PC-9 (cell line): ENCODE measurements around the gene CTAG1B. TPM values are rescaled to one million over a fixed set of nuclear protein-coding genes. Genes with fewer than 3 reads are reported as not detected.
"Not testable (repeated sequence)": the region's sequence is repeated elsewhere in the genome, so short reads cannot be mapped to it uniquely, and the experiment has no call there.

ENCODE experiments used
- BruUV-seq: library from RNA; stranded (reverse); fragments of 400-500 nt; replicated peaks from 2 replicates; lab custom pipeline; 2021; lab: Mats Ljungman, UMichigan
- CTCF ChIA-PET: fragments of 300-600 bp; sonication (Branson Sonifier 250); formaldehyde crosslinking; loops from one replicate; lab custom pipeline; 2022; ENCODE audit warnings: antibody characterized with exemption; lab: Charles Lee
- POLR2A ChIA-PET: fragments of 300-600 bp; sonication (Branson Sonifier 250); formaldehyde crosslinking; loops from one replicate; lab custom pipeline; 2022; ENCODE audit warnings: antibody characterized with exemption; ENCODE audit not compliant: unreplicated experiment; lab: Charles Lee
- DNase-seq, 2 experiments: peaks; one replicate each; pipeline versions ENCODE4 v3.0.0 to v3.0.0-alpha.2; 2015 to 2022; ENCODE audit warnings: mixed read lengths in 1 of 2
- H2AFZ ChIP-seq: fragments of 200-600 bp; sonication (generic); 2 replicates; pipeline ENCODE4 v1.8.1; 2017; ENCODE audit warnings: antibody characterized with exemption
- H3F3A ChIP-seq: fragments of 200-600 bp; sonication (generic); 2 replicates; pipeline ENCODE4 v1.8.1; 2017; ENCODE audit warnings: antibody characterized with exemption, mild to moderate bottlenecking, low read depth; ENCODE audit not compliant: insufficient read depth
- H3K27ac ChIP-seq: fragments of 200-600 bp; sonication (generic); 2 replicates; pipeline ENCODE4 v1.6.1; 2016; ENCODE audit warnings: mixed run types
- H3K27me3 ChIP-seq: fragments of 200-600 bp; sonication (generic); 2 replicates; pipeline ENCODE4 v1.6.1; 2016; ENCODE audit warnings: low read depth, mixed run types; ENCODE audit not compliant: insufficient read depth
- H3K36me3 ChIP-seq: fragments of 200-600 bp; sonication (generic); 2 replicates; pipeline ENCODE4 v1.6.1; 2016; ENCODE audit warnings: low read depth, mixed run types
- H3K4me1 ChIP-seq: fragments of 200-600 bp; sonication (generic); replicated peaks from 2 replicates; pipeline ENCODE4 v1.6.1; 2016; ENCODE audit warnings: mixed run types; ENCODE audit not compliant: insufficient read depth
- H3K4me2 ChIP-seq: fragments of 200-600 bp; sonication (generic); 2 replicates; pipeline ENCODE4 v1.6.1; 2017; ENCODE audit warnings: mixed run types
- H3K4me3 ChIP-seq: fragments of 200-600 bp; sonication (generic); 2 replicates; pipeline ENCODE4 v1.6.1; 2016; ENCODE audit warnings: mixed run types
- H3K79me2 ChIP-seq: fragments of 200-600 bp; sonication (generic); 2 replicates; pipeline ENCODE4 v1.6.1; 2017; ENCODE audit warnings: low read depth, mixed run types
- H3K9me2 ChIP-seq: fragments of 200-600 bp; sonication (generic); 2 replicates; pipeline ENCODE4 v1.8.1; 2017; ENCODE audit warnings: mild to moderate bottlenecking; ENCODE audit not compliant: insufficient read depth
- H3K9me3 ChIP-seq: fragments of 200-600 bp; sonication (generic); 2 replicates; pipeline ENCODE4 v1.8.1; 2016; ENCODE audit warnings: low read depth; ENCODE audit not compliant: insufficient read depth
- H4K20me1 ChIP-seq: fragments of 200-600 bp; sonication (generic); 2 replicates; pipeline ENCODE4 v1.8.1; 2017; ENCODE audit not compliant: insufficient read depth
- EZH2 ChIP-seq: fragments of 200-600 bp; sonication (generic); IDR thresholded peaks from 2 replicates; pipeline ENCODE4 v1.8.0; 2017; ENCODE audit warnings: antibody characterized with exemption, low read depth
- intact Hi-C: fragments of 100-400 bp; cut with micrococcal nuclease; formaldehyde crosslinking; loops from one replicate; pipeline ENCODE4 v1.10.0; 2022; ENCODE audit not compliant: unreplicated experiment
- total RNA-seq: library from RNA; stranded (reverse); gene quantifications from 2 replicates; pipeline ENCODE4 v1.2.3, GENCODE V29; 2021
- TF ChIP-seq, protein P1 (sequence below): fragments of 200-600 bp; sonication (generic); conservative IDR thresholded peaks from 2 replicates; pipeline ENCODE4 v1.6.1; 2017; ENCODE audit warnings: mixed run types, antibody characterized with exemption, mild to moderate bottlenecking, moderate library complexity

The CTAG1B gene
- total RNA-seq, 1 experiment from 2014 or later = not detected

DNA sequence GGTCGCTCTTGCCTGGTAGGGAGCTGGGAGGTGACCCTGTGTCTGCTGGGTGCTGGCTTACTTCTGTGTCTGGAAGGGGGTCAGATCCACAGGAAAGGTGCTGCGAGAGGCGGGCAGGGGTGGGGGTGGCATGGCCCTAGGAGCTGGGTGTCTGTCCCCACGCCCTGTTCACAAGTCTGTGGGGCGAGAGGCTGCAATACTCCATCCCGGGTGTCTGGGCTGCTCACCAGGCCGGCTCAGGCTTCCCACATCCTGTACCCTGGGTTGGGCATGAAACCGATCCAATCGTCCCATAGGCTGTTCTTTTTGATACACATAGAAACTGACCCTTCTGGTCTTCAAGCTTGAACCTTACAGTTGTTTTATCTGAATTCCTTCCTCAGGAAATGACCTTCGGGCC is 35.3 kb upstream of the CTAG1B start:
- Histone ChIP-seq H3K27ac (no peak overlapping the region), H3K27me3 (peaks cover 38% of the 10 kb centered on the region), H3K36me3 (no peaks in the 10 kb centered on the region), H3F3A (no peaks in the 10 kb centered on the region), H3K9me3 (no peaks in the 10 kb centered on the region), H4K20me1 (no peaks in the 10 kb centered on the region), H3K4me2 (no peak overlapping the region), H3K4me1 (no peaks in the 10 kb centered on the region), H2AFZ (no peak overlapping the region), H3K79me2 (no peaks in the 10 kb centered on the region), H3K4me3 (no peak overlapping the region), H3K9me2 (no peaks in the 10 kb centered on the region)
- CTCF ChIA-PET = no interaction called here
- POLR2A ChIA-PET = no interaction called here
- intact Hi-C loops = no loop called here
- TF ChIP-seq, protein P1, sequence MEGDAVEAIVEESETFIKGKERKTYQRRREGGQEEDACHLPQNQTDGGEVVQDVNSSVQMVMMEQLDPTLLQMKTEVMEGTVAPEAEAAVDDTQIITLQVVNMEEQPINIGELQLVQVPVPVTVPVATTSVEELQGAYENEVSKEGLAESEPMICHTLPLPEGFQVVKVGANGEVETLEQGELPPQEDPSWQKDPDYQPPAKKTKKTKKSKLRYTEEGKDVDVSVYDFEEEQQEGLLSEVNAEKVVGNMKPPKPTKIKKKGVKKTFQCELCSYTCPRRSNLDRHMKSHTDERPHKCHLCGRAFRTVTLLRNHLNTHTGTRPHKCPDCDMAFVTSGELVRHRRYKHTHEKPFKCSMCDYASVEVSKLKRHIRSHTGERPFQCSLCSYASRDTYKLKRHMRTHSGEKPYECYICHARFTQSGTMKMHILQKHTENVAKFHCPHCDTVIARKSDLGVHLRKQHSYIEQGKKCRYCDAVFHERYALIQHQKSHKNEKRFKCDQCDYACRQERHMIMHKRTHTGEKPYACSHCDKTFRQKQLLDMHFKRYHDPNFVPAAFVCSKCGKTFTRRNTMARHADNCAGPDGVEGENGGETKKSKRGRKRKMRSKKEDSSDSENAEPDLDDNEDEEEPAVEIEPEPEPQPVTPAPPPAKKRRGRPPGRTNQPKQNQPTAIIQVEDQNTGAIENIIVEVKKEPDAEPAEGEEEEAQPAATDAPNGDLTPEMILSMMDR = no peak
- no peak for TF ChIP-seq EZH2
- BruUV-seq = no TSS peak
- no peak for DNase-seq

DNA sequence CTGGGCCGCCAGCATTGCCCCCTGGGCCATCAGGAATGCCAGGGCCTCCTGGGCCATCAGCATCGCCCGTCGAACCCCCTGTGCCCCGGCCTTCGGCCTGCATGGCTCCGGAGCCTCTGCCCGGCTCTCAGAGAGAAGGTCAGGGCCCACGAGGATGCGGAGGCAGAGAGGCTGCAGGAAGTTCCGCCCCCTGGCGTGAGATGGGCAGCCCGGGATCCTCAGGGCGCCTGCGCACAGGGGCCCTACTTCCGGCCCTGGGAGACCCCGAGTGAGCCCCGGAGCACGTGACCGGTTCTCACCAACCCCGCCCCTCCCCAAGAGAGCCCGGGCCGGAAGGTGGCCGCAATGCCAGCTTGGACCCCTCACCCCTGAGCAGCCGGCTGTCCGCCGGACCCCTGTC is 34.3 kb upstream of the CTAG1B start, which contains the start of gene CTAG2:
CTAG2 (minus strand) TSS at position 167 of the 400 bp plus-strand sequence; CDS start at position 103, 64 bp downstream.
- H3K4me1 ChIP-seq, CTCF ChIA-PET, DNase-seq, H3K79me2 ChIP-seq, intact Hi-C loops, H3K4me3 ChIP-seq, H2AFZ ChIP-seq, H3K9me3 ChIP-seq, H3K9me2 ChIP-seq, H4K20me1 ChIP-seq, H3K36me3 ChIP-seq, H3K4me2 ChIP-seq, H3F3A ChIP-seq, POLR2A ChIA-PET, BruUV-seq, H3K27ac ChIP-seq: not testable (repeated sequence)
- H3K27me3 ChIP-seq = peaks cover 38% of the 10 kb centered on the region

DNA sequence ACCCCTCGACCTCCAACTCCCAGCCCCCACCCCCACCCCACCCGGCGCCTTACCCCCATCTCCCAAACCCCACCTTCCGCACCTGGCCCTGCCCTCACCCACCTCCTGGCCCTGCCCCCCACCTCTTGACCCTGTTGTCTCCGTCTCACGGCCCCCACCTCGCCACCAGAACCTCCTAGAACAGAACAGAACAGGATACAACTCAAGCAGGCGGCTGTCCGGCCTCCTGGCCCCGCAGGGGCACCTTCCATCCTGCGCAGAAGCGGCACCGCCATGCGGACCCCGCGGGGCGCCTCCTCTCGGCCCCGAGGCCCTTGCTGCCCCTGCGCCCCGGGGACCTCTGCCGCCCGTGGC is 33.9 kb upstream of the CTAG1B start:
- no TSS peak for BruUV-seq
- intact Hi-C loops = no loop called here
- H3K27me3 ChIP-seq = peaks cover 36% of the 10 kb centered on the region
- no peaks in the 10 kb centered on the region for H3K9me2 ChIP-seq
- H3K36me3 ChIP-seq = no peaks in the 10 kb centered on the region
- ChIA-PET POLR2A (no interaction called here), CTCF (no interaction called here)
- H4K20me1 ChIP-seq = no peaks in the 10 kb centered on the region
- H3F3A ChIP-seq = no peaks in the 10 kb centered on the region
- no peaks in the 10 kb centered on the region for H3K79me2 ChIP-seq
- H3K4me3 ChIP-seq = no peak overlapping the region
- no peak for TF ChIP-seq EZH2
- TF ChIP-seq, protein P1 = no peak
- H3K9me3 ChIP-seq = no peaks in the 10 kb centered on the region
- no peaks in the 10 kb centered on the region for H3K4me1 ChIP-seq
- H3K4me2 ChIP-seq = no peak overlapping the region
- no peak for DNase-seq
- H2AFZ ChIP-seq = no peak overlapping the region
- H3K27ac ChIP-seq = no peak overlapping the region
